Transverse colon (tissue), 3 donors: ENCODE results near the gene DMXL2.

Source experiments
- POLR2A ChIP-seq: fragments of 450-650 bp; IDR thresholded peaks from one replicate; pipeline ENCODE4 v1.6.1; 2016; ENCODE audit warnings: antibody characterized with exemption, mild to moderate bottlenecking, moderate library complexity
- TF ChIP-seq, protein P1 (sequence below), 5 experiments: fragments of 200-600 bp in 3 of 5; fragments of 450-650 bp in 2 of 5; sonication (generic) in 3 of 5; IDR thresholded peaks; 1 replicate in 2 of 5; 2 replicates in 3 of 5; pipeline ENCODE4 v1.5.1; 2016 to 2017; ENCODE audit warnings: antibody characterized with exemption in 5 of 5, inconsistent platforms in 3 of 5, mild to moderate bottlenecking in 2 of 5, moderate library complexity in 1 of 5

DNA sequence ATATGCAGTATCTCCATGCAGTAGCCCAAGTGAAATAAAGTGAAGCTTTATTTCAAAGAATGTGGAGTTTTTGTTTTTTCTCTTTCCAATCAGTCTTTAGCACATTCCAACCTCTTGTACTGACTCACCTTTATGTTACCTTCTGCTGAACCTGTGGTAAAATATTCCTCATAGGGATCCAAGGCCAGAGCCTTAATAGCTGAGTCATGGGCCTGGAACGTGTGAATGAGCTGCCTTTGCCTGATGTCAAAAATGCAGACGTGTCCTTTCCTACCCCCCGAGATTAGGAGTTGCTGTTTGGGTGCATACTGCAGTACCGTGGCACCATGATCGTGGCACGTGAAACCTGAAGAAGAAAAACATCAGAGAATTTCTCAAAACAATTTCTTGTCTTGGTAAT lies 172.6 kb downstream of the DMXL2 start:
- TF ChIP-seq, protein P1, sequence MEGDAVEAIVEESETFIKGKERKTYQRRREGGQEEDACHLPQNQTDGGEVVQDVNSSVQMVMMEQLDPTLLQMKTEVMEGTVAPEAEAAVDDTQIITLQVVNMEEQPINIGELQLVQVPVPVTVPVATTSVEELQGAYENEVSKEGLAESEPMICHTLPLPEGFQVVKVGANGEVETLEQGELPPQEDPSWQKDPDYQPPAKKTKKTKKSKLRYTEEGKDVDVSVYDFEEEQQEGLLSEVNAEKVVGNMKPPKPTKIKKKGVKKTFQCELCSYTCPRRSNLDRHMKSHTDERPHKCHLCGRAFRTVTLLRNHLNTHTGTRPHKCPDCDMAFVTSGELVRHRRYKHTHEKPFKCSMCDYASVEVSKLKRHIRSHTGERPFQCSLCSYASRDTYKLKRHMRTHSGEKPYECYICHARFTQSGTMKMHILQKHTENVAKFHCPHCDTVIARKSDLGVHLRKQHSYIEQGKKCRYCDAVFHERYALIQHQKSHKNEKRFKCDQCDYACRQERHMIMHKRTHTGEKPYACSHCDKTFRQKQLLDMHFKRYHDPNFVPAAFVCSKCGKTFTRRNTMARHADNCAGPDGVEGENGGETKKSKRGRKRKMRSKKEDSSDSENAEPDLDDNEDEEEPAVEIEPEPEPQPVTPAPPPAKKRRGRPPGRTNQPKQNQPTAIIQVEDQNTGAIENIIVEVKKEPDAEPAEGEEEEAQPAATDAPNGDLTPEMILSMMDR (IDR thresholded peaks at IDR 0.05): no peak
- no peak for TF ChIP-seq POLR2A
